Testis (tissue), 3 donors: Measurements from ENCODE around the gene EDN3. TPM values are rescaled to one million over a fixed set of nuclear protein-coding genes. Genes with fewer than 3 reads are reported as not detected.

Experiments
- DNase-seq: peaks from one replicate; pipeline ENCODE4 v3.0.0-alpha.2; 2019
- H3K27ac ChIP-seq, 2 donors: fragments of 200-600 bp; sonication (generic); one replicate each; pipeline ENCODE4 v1.5.1; 2019
- H3K27me3 ChIP-seq: fragments of 200-600 bp; sonication (generic); one replicate; pipeline ENCODE4 v1.5.1; 2019
- H3K36me3 ChIP-seq: fragments of 200-600 bp; sonication (generic); one replicate; pipeline ENCODE4 v1.5.1; 2017; ENCODE audit warnings: low read depth; ENCODE audit errors: missing control alignments
- H3K4me1 ChIP-seq: fragments of 200-600 bp; sonication (generic); one replicate; pipeline ENCODE4 v1.5.1; 2019
- H3K4me3 ChIP-seq, 2 donors: fragments of 200-600 bp; sonication (generic); one replicate each; pipeline ENCODE4 v1.5.1; 2017 to 2019
- H3K9me3 ChIP-seq: fragments of 200-600 bp; sonication (generic); one replicate; pipeline ENCODE4 v1.5.1; 2017
- CTCF ChIP-seq, 3 experiments: fragments of 450-650 bp in 2 of 3; fragments of 200-600 bp in 1 of 3; sonication (generic) in 1 of 3; IDR thresholded peaks; one replicate each; pipeline ENCODE4 v1.5.1; 2016 to 2019; ENCODE audit warnings: antibody characterized with exemption in 3 of 3, mild to moderate bottlenecking in 2 of 3, moderate library complexity in 1 of 3
- POLR2A ChIP-seq: fragments of 450-650 bp; IDR thresholded peaks from one replicate; pipeline ENCODE4 v1.6.1; 2017; ENCODE audit warnings: antibody characterized with exemption, mild to moderate bottlenecking, moderate library complexity
- WGBS, 2 donors: methylation state at CpG; one replicate each; pipeline ENCODE4 v1.1.5; 2018; 5-methylcytosine and 5-hydroxymethylcytosine counted together
- intact Hi-C: fragments of 100-400 bp; cut with DNase I; formaldehyde crosslinking; loops from one replicate; pipeline ENCODE4 v1.15.1; 2023; ENCODE audit warnings: low total_unique reads
- polyA plus RNA-seq: library from polyadenylated mRNA; stranded (reverse); fragments of 350-450 nt; fragmentation: Illumina TruSeq; extraction: RNeasy Lipid Tissue Mini Kit (QIAGEN cat#74804); gene quantifications from one replicate; pipeline ENCODE4 v1.2.3, GENCODE V29; 2014; ENCODE audit warnings: low read depth, low replicate concordance; ENCODE audit not compliant: insufficient read depth
- total RNA-seq, 2 donors: library from RNA; depleted of rRNA; stranded (reverse); fragments of >200 nt; gene quantifications; one replicate each; pipeline ENCODE4 v1.2.3, GENCODE V29; 2016

The EDN3 gene
- total and polyA plus RNA-seq, 3 donors from 2014 or later: 2.9 to 5.2 (median 3.4) TPM

- H3K27me3 ChIP-seq: no peaks in the 10 kb centered on the region
- H3K4me1 ChIP-seq: peaks cover 3% of the 10 kb centered on the region
- H3K4me3 ChIP-seq: no peak overlapping the region
These were observed 30.0 kb upstream of the EDN3 start for GRCh38 chr20:59270380-59270779.

GRCh38 chr20:59273739-59274357 lies 26.6 kb upstream of the EDN3 start:
- Histone ChIP-seq H3K27ac (no peak overlapping the region), H3K4me1 (peaks cover 3% of the 10 kb centered on the region), H3K9me3 (no peaks in the 10 kb centered on the region), H3K27me3 (no peaks in the 10 kb centered on the region), H3K4me3 (no peak overlapping the region), H3K36me3 (no peaks in the 10 kb centered on the region)
- intact Hi-C loops: no loop called here
- TF ChIP-seq CTCF (IDR thresholded peaks at IDR 0.05): no peak
- TF ChIP-seq POLR2A: no peak
- WGBS, 2 donors: 46 to 53% methylated on average over 11 of the region's 11 CpGs
- no peak for DNase-seq

More at GRCh38 chr20:59270380-59270779, 30.0 kb upstream of the EDN3 start:
- 69 to 92% methylated on average over 3 of the region's 3 CpGs for WGBS, 2 donors
- H3K36me3 ChIP-seq: no peaks in the 10 kb centered on the region
- DNase-seq: no peak
- no peaks in the 10 kb centered on the region for H3K9me3 ChIP-seq
- TF ChIP-seq CTCF (IDR thresholded peaks at IDR 0.05) (no peak), POLR2A (no peak)
- intact Hi-C loops: no loop called here
- no peak overlapping the region for H3K27ac ChIP-seq

- Histone ChIP-seq H3K4me3 (no peak overlapping the region), H3K4me1 (no peaks in the 10 kb centered on the region), H3K36me3 (no peaks in the 10 kb centered on the region), H3K9me3 (no peaks in the 10 kb centered on the region), H3K27me3 (no peaks in the 10 kb centered on the region), H3K27ac (no peak overlapping the region)
- 47 to 51% methylated on average over 5 of the region's 5 CpGs for whole genome bisulfite sequencing, 2 donors
- intact Hi-C loops: no loop called here
- no peak for DNase-seq
- TF ChIP-seq CTCF (IDR thresholded peaks at IDR 0.05) (no peak), POLR2A (no peak)
These were observed 23.5 kb upstream of the EDN3 start for GRCh38 chr20:59276938-59277337.

GRCh38 chr20:59284470-59284869 lies 15.9 kb upstream of the EDN3 start:
- Histone ChIP-seq H3K27me3 (no peaks in the 10 kb centered on the region), H3K4me3 (no peak overlapping the region), H3K27ac (no peak overlapping the region), H3K36me3 (no peaks in the 10 kb centered on the region), H3K9me3 (no peaks in the 10 kb centered on the region), H3K4me1 (no peaks in the 10 kb centered on the region)
- 86 to 96% methylated on average over 5 of the region's 5 CpGs for WGBS, 2 donors
- DNase-seq: no peak
- TF ChIP-seq CTCF (IDR thresholded peaks at IDR 0.05): no peak
- TF ChIP-seq POLR2A: no peak
- intact Hi-C loops: no loop called here

GRCh38 chr20:59289994-59290393 lies 10.4 kb upstream of the EDN3 start:
- Histone ChIP-seq H3K9me3 (no peaks in the 10 kb centered on the region), H3K27me3 (no peaks in the 10 kb centered on the region), H3K27ac (no peak overlapping the region), H3K36me3 (no peaks in the 10 kb centered on the region), H3K4me3 (no peak overlapping the region), H3K4me1 (no peaks in the 10 kb centered on the region)
- no peak for TF ChIP-seq CTCF (IDR thresholded peaks at IDR 0.05)
- no peak for TF ChIP-seq POLR2A
- no peak for DNase-seq
- 92 to 93% methylated on average over 5 of the region's 5 CpGs for WGBS, 2 donors
- intact Hi-C loops: no loop called here
